ENCODE measurements around the gene OR2AT4.
"Not testable (repeated sequence)": the region's sequence is repeated elsewhere in the genome, so short reads cannot be mapped to it uniquely, and the experiment has no call there.

Gene OR2AT4

GRCh38 chr11:75101424-75102128 lies 4.9 kb upstream of the OR2AT4 start:
- no peak for DNase-seq

- no peak for DNase-seq
These were observed 3.6 kb upstream of the OR2AT4 start for GRCh38 chr11:75100314-75100713.

- no peak for DNase-seq
These were observed 3.0 kb upstream of the OR2AT4 start for GRCh38 chr11:75099635-75100034.

- not testable (repeated sequence) for DNase-seq
These were observed 2.3 kb upstream of the OR2AT4 start for GRCh38 chr11:75098835-75099439.

- not testable (repeated sequence) for DNase-seq
These were observed 1.5 kb upstream of the OR2AT4 start for GRCh38 chr11:75098181-75098580.

- DNase-seq, result no peak
These were observed 489 bp upstream of the OR2AT4 start for GRCh38 chr11:75097173-75097557.

GRCh38 chr11:75094382-75094781 lies 2.3 kb downstream of the OR2AT4 start:
- not testable (repeated sequence) for DNase-seq

GRCh38 chr11:75090671-75091177 lies 6.0 kb downstream of the OR2AT4 start:
- no peak for DNase-seq

GRCh38 chr11:75087319-75088305 lies 9.1 kb downstream of the OR2AT4 start:
- DNase-seq, result no peak

GRCh38 chr11:75084883-75085282 lies 11.8 kb downstream of the OR2AT4 start:
- no peak for DNase-seq

GRCh38 chr11:75083217-75083605 lies 13.5 kb downstream of the OR2AT4 start:
- DNase-seq, result no peak

GRCh38 chr11:75082601-75083216 lies 14.0 kb downstream of the OR2AT4 start:
- no peak for DNase-seq

GRCh38 chr11:75079546-75079945 lies 17.1 kb downstream of the OR2AT4 start:
- no peak for DNase-seq

GRCh38 chr11:75078233-75078632 lies 18.4 kb downstream of the OR2AT4 start:
- no peak for DNase-seq

- no peak for DNase-seq
These were observed 19.4 kb downstream of the OR2AT4 start for GRCh38 chr11:75077316-75077715.

GRCh38 chr11:75076671-75077070 lies 20.0 kb downstream of the OR2AT4 start:
- DNase-seq, result no peak

GRCh38 chr11:75073459-75074190 lies 23.1 kb downstream of the OR2AT4 start:
- no peak for DNase-seq

GRCh38 chr11:75072582-75072981 lies 24.1 kb downstream of the OR2AT4 start:
- DNase-seq, result no peak

GRCh38 chr11:75069473-75069872 lies 27.2 kb downstream of the OR2AT4 start:
- no peak for DNase-seq

GRCh38 chr11:75068993-75069392 lies 27.7 kb downstream of the OR2AT4 start:
- no peak for DNase-seq

GRCh38 chr11:75068559-75068958 lies 28.1 kb downstream of the OR2AT4 start:
- DNase-seq, result no peak

GRCh38 chr11:75066061-75066460 lies 30.6 kb downstream of the OR2AT4 start:
- no peak for DNase-seq
